ENCODE measurements around the gene SLC11A2.

GRCh38 chr12:50955288-50955687, 70.9 kb downstream of the SLC11A2 start:
- TF ChIP-seq CTCF (IDR thresholded peaks at IDR 0.05) (no peak), POLR2AphosphoS5 (IDR thresholded peaks at IDR 0.05) (no peak), POLR2A (IDR thresholded peaks at IDR 0.05) (no peak), EP300 (IDR thresholded peaks at IDR 0.05) (no peak)
